Measurements from ENCODE around the gene RAD18.

RAD18 gene

DNA sequence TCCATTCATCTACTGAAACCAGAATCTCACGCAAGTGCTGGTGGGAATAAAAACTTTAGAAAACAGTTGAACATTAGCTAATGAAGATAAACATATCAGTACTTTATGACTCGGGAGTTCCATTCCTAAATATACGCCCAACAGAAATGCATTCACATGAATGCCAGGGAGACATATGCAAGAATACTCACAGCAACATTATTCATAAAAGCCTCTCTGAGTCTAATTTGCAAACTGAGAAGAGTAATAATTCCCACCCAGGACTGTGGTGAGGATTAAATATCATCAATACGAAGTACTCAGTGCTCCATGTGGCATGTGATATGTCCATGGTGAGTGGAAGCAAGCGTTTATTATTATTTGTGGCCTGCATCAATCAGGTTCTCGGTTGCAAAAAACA, 128.3 kb downstream of the RAD18 start:
- DNase-seq (ENCODE audit: low read depth, low spot score) = no peak
- TF ChIP-seq, protein P1, sequence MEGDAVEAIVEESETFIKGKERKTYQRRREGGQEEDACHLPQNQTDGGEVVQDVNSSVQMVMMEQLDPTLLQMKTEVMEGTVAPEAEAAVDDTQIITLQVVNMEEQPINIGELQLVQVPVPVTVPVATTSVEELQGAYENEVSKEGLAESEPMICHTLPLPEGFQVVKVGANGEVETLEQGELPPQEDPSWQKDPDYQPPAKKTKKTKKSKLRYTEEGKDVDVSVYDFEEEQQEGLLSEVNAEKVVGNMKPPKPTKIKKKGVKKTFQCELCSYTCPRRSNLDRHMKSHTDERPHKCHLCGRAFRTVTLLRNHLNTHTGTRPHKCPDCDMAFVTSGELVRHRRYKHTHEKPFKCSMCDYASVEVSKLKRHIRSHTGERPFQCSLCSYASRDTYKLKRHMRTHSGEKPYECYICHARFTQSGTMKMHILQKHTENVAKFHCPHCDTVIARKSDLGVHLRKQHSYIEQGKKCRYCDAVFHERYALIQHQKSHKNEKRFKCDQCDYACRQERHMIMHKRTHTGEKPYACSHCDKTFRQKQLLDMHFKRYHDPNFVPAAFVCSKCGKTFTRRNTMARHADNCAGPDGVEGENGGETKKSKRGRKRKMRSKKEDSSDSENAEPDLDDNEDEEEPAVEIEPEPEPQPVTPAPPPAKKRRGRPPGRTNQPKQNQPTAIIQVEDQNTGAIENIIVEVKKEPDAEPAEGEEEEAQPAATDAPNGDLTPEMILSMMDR (IDR thresholded peaks at IDR 0.05; ENCODE audit: low read depth, low read length) = no peak
- in situ Hi-C loops (cut with HindIII; ENCODE audit: low sequenced_read_pairs) = no loop called here
- no peak overlapping the region for H3K4me3 ChIP-seq (ENCODE audit: low read depth, low read length)

DNA sequence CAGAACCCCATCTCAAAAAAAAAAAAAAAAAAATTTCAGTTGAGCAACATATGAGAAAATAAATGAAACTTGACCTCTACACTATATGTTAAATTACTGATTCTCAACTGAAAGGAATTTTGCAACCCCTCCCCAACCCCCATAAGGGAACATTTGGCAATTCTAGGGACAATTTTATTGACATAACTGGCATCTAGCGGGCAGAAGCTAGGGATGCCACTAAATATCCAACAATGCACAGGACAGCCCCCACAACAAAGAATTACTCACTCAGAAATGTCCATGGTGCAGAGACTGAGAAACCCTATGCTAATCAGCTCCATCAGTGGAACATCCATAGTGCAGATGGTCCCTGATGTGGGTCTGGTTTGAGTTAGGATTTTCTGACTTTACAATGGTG, 135.6 kb downstream of the RAD18 start:
- DNase-seq (ENCODE audit: low read depth, low spot score) = no peak
- TF ChIP-seq, protein P1 (IDR thresholded peaks at IDR 0.05; ENCODE audit: low read depth, low read length) = no peak
- in situ Hi-C loops (cut with HindIII; ENCODE audit: low sequenced_read_pairs) = no loop called here
- H3K4me3 ChIP-seq (ENCODE audit: low read depth, low read length) = no peak overlapping the region

Data from astrocyte of the spinal cord (primary cell).